CD14-positive monocyte (primary cell): ENCODE data around the gene KIF2A. TPM values are rescaled to one million over a fixed set of nuclear protein-coding genes. Genes with fewer than 3 reads are reported as not detected.

Experiments
- DNase-seq, 3 donors: peaks; one replicate each; pipeline ENCODE4 v3.0.0-alpha.2; 2011 to 2022
- H2AFZ ChIP-seq: 2 replicates; pipeline ENCODE4 v1.6.0; 2012; ENCODE audit warnings: mild to moderate bottlenecking, low read depth, low read length, inconsistent platforms; ENCODE audit not compliant: insufficient read depth, poor library complexity, severe bottlenecking
- H3K27ac ChIP-seq, 2 donors: 1 replicate in 1 of 2; 2 replicates in 1 of 2; pipeline ENCODE4 v1.5.1; 2012 to 2013; ENCODE audit warnings: low read length in 2 of 2, control low read depth in 1 of 2, inconsistent platforms in 1 of 2, low read depth in 1 of 2, mild to moderate bottlenecking in 1 of 2
- H3K27me3 ChIP-seq, 2 donors: one replicate each; pipeline versions ENCODE4 v1.6.0 to v1.6.1; 2011 to 2013; ENCODE audit warnings: low read length in 2 of 2; ENCODE audit not compliant: control insufficient read depth in 2 of 2, insufficient read depth in 2 of 2
- H3K36me3 ChIP-seq, 2 donors: replicated peaks in 1 of 2; 1 replicate in 1 of 2; 2 replicates in 1 of 2; pipeline versions ENCODE4 v1.5.1 to v1.6.1; 2012 to 2013; ENCODE audit warnings: low read length in 2 of 2, control low read depth in 1 of 2, inconsistent platforms in 1 of 2, mild to moderate bottlenecking in 1 of 2; ENCODE audit not compliant: insufficient read depth in 2 of 2, control insufficient read depth in 1 of 2
- H3K4me1 ChIP-seq, 2 donors: 1 replicate in 1 of 2; 2 replicates in 1 of 2; pipeline versions ENCODE4 v1.5.1 to v1.6.1; 2012 to 2013; ENCODE audit warnings: low read length in 2 of 2, control low read depth in 1 of 2, inconsistent platforms in 1 of 2, mild to moderate bottlenecking in 1 of 2, moderate library complexity in 1 of 2; ENCODE audit not compliant: insufficient read depth in 2 of 2, control insufficient read depth in 1 of 2
- H3K4me2 ChIP-seq: replicated peaks from 2 replicates; pipeline ENCODE3; 2012; ENCODE audit warnings: low read length, moderate library complexity, mild to moderate bottlenecking; ENCODE audit not compliant: poor library complexity, severe bottlenecking; ENCODE audit errors: extremely low read depth
- H3K4me3 ChIP-seq, 3 experiments: fragments of 200-600 bp in 1 of 3; sonication (generic) in 1 of 3; replicated peaks in 1 of 3; 1 replicate in 2 of 3; 2 replicates in 1 of 3; pipeline ENCODE4 v1.5.1; 2011 to 2013; ENCODE audit warnings: low read length in 3 of 3, mild to moderate bottlenecking in 3 of 3, control low read depth in 2 of 3, low read depth in 2 of 3, inconsistent platforms in 1 of 3, moderate library complexity in 1 of 3
- H3K79me2 ChIP-seq: 2 replicates; pipeline ENCODE4 v1.6.0; 2012; ENCODE audit warnings: mild to moderate bottlenecking, control low read depth, inconsistent platforms, low read length, moderate library complexity; ENCODE audit not compliant: insufficient read depth
- H3K9ac ChIP-seq: 2 replicates; pipeline ENCODE4 v1.6.0; 2017; ENCODE audit warnings: low read length, mild to moderate bottlenecking; ENCODE audit not compliant: insufficient read depth, poor library complexity, severe bottlenecking
- H3K9me3 ChIP-seq, 2 donors: replicated peaks in 1 of 2; 1 replicate in 1 of 2; 2 replicates in 1 of 2; pipeline versions ENCODE4 v1.5.1 to v1.6.1; 2012 to 2013; ENCODE audit warnings: low read length in 2 of 2, control low read depth in 1 of 2; ENCODE audit not compliant: control insufficient read depth in 1 of 2, insufficient read depth in 1 of 2
- H4K20me1 ChIP-seq: 2 replicates; pipeline ENCODE4 v1.6.0; 2012; ENCODE audit warnings: mild to moderate bottlenecking, low read length, control low read depth, moderate library complexity; ENCODE audit not compliant: insufficient read depth
- H3K27ac Mint-ChIP-seq, 7 donors: one replicate each; pipeline ENCODE4 v1.8.0; 2020; ENCODE audit warnings: mild to moderate bottlenecking in 7 of 7, mixed read lengths in 7 of 7, moderate library complexity in 6 of 7, inconsistent platforms in 2 of 7
- H3K27me3 Mint-ChIP-seq, 3 donors: one replicate each; pipeline ENCODE4 v1.8.0; 2021 to 2022; ENCODE audit warnings: low read depth in 3 of 3, mild to moderate bottlenecking in 3 of 3, mixed read lengths in 3 of 3, moderate library complexity in 3 of 3, inconsistent platforms in 1 of 3
- H3K36me3 Mint-ChIP-seq, 2 donors: one replicate each; pipeline ENCODE4 v1.8.0; 2020; ENCODE audit warnings: mixed read lengths in 2 of 2, inconsistent platforms in 1 of 2, mild to moderate bottlenecking in 1 of 2
- H3K4me1 Mint-ChIP-seq: one replicate; pipeline ENCODE4 v1.8.0; 2020; ENCODE audit warnings: mild to moderate bottlenecking, mixed read lengths
- H3K4me3 Mint-ChIP-seq, 2 donors: one replicate each; pipeline ENCODE4 v1.8.0; 2020; ENCODE audit warnings: mild to moderate bottlenecking in 2 of 2, mixed read lengths in 2 of 2, moderate library complexity in 1 of 2
- H3K9me3 Mint-ChIP-seq, 7 donors: one replicate each; pipeline ENCODE4 v1.8.0; 2020 to 2022; ENCODE audit warnings: mixed read lengths in 7 of 7, mild to moderate bottlenecking in 6 of 7, moderate library complexity in 6 of 7, inconsistent platforms in 2 of 7
- CTCF ChIP-seq: fragments of 200-600 bp; IDR thresholded peaks from one replicate; pipeline ENCODE4 v1.8.0; 2022; ENCODE audit warnings: antibody characterized with exemption, mild to moderate bottlenecking
- WGBS: methylation state at CpG from one replicate; pipeline ENCODE4 v1.1.5; 2013; ENCODE audit warnings: missing lambda C conversion rate; ENCODE audit not compliant: insufficient coverage; 5-methylcytosine and 5-hydroxymethylcytosine counted together
- intact Hi-C, 2 donors: fragments of 100-400 bp; cut with micrococcal nuclease; formaldehyde crosslinking; loops; one replicate each; pipeline versions ENCODE4 v1.15.0 to v1.15.1; 2023
- polyA plus RNA-seq, 3 donors: library from polyadenylated mRNA; depleted of rRNA in 1 of 3; unstranded in 2 of 3; stranded (reverse) in 1 of 3; fragments of 300-500 nt in 2 of 3; fragments of >200 nt in 1 of 3; fragmentation: Illumina TruSeq in 2 of 3; gene quantifications; 1 replicate in 2 of 3; 2 replicates in 1 of 3; pipeline ENCODE4 v1.2.3, GENCODE V29; 2012 to 2021

The KIF2A gene
- polyA plus RNA-seq, 3 donors = 9.7 to 24.6 (median 21.7) TPM

- Histone ChIP-seq H3K4me1 (peaks cover 9 to 10% of the 10 kb centered on the region in 2 donors), H3K27ac (peak overlapping the region in 1 of 2 donors; percentile 32), H3K9ac (no peak overlapping the region), H3K9me3 (no peaks in the 10 kb centered on the region), H3K79me2 (peaks cover 100% of the 10 kb centered on the region), H4K20me1 (peaks cover 38% of the 10 kb centered on the region), H2AFZ (no peak overlapping the region), H3K4me3 (no peak overlapping the region), H3K27me3 (no peaks in the 10 kb centered on the region), H3K36me3 (no peaks in the 10 kb centered on the region), H3K4me2 (no peak overlapping the region)
- no peak for TF ChIP-seq CTCF
- Mint-ChIP-seq H3K27me3 (peaks cover 0 to 2% (median under 1%) of the 10 kb centered on the region in 3 donors), H3K9me3 (no peaks in the 10 kb centered on the region), H3K4me3 (no peak overlapping the region), H3K4me1 (peaks cover 49% of the 10 kb centered on the region), H3K36me3 (peaks cover 0 to 12% of the 10 kb centered on the region in 2 donors), H3K27ac (peak overlapping the region in 1 of 7 donors; percentile 12)
- intact Hi-C loops = no loop called here
- no CpG with 5 or more reads among the region's 1 CpG for WGBS
- no peak for DNase-seq
Observed at GRCh38 chr5:62312036-62312435, 6.0 kb downstream of the KIF2A start.

GRCh38 chr5:62312674-62313073 is 6.7 kb downstream of the KIF2A start:
- no peaks in the 10 kb centered on the region for H3K27me3 Mint-ChIP-seq
- Histone ChIP-seq H3K79me2 (peaks cover 100% of the 10 kb centered on the region), H3K4me1 (peaks cover 2 to 4% of the 10 kb centered on the region in 2 donors), H2AFZ (no peak overlapping the region), H3K4me3 (no peak overlapping the region), H3K27ac (no peak overlapping the region), H3K9ac (no peak overlapping the region), H3K36me3 (no peaks in the 10 kb centered on the region), H3K27me3 (no peaks in the 10 kb centered on the region), H3K9me3 (no peaks in the 10 kb centered on the region), H3K4me2 (no peak overlapping the region), H4K20me1 (peaks cover 44% of the 10 kb centered on the region)
- H3K9me3 Mint-ChIP-seq = no peaks in the 10 kb centered on the region
- H3K4me3 Mint-ChIP-seq = no peak overlapping the region
- H3K36me3 Mint-ChIP-seq = peaks cover 0 to 12% of the 10 kb centered on the region in 2 donors
- H3K4me1 Mint-ChIP-seq = peaks cover 49% of the 10 kb centered on the region
- no peak overlapping the region for H3K27ac Mint-ChIP-seq
- no peak for TF ChIP-seq CTCF
- no peak for DNase-seq
- no CpG with 5 or more reads among the region's 1 CpG for WGBS
- intact Hi-C loops = no loop called here
